Stimulated activated CD8-positive, alpha-beta memory T cell treated with anti-CD3 and anti-CD28 coated beads, Interleukin-4, amount 100 ng/mL, for 1 hour (primary cell): ENCODE results near the gene MXRA5.
"Not testable (repeated sequence)": the region's sequence is repeated elsewhere in the genome, so short reads cannot be mapped to it uniquely, and the experiment has no call there.

Source experiments
- DNase-seq, 2 donors: peaks; one replicate each; pipeline ENCODE4 v3.0.0-alpha.2; 2020; ENCODE audit warnings: low read depth in 2 of 2, low spot score in 1 of 2

Gene MXRA5

DNA sequence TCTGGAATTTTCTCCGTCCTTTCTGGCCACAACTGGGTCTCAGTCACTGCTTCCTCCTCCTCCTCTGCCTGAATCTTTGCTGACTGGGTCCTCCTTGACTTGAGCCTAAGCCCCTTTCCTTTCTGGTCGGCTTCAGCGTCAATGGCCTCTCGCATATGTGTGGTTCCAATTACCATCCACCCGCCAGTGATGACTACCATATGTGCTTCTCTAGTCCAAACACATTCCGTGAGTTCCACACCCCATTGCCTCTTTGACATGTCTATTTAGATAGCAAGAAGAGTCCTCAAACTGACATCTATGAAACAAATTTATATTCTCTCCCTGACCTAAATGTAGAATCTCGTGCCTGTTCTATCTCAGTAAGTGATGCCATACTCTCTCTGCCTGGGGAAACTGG lies 19.8 kb downstream of the MXRA5 start:
- no peak for DNase-seq

GRCh38 chrX:3320471-3321046 lies 25.9 kb downstream of the MXRA5 start:
- DNase-seq, result no peak

- no peak for DNase-seq
Measured at GRCh38 chrX:3317191-3317718, 29.2 kb downstream of the MXRA5 start.

DNA sequence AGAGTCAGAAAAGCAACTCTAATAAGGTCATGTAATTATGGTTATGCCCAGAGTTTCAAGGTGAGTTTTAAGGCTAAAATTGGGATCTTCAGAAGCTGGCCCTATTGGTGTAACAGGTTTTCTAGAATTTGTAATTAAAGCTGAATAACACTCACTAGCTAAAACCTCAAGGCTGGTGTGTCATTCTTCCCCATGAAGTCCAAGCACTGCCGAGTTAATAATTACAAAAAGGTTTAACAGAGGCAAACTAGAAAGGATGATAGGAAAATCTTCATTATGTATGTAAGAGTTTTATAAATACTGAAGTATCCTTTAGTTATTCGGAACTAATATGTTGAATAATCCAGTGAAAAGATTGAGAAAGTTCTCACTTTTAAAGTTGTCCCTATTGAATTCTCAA lies 34.3 kb downstream of the MXRA5 start:
- DNase-seq, result no peak

DNA sequence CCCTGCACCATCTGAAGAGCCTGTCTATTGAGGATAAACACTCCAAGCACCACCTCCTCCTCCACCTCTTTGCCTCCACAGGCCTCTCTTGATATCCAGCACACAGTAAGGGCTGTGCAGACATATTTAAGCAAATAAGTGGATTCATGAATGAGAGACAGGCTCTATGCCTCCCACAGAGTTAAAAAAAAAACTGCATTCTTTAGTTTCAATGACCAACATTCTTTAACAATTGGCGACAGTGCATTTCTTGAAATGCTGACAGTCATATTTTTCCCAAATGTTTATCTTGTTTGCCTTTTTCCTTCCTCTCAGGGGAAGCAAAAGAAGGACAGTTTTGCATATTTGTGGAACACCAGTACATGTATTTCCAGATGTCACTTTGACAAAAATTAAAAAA lies 38.6 kb downstream of the MXRA5 start:
- DNase-seq, result no peak

- DNase-seq, result no peak
Measured at GRCh38 chrX:3299636-3300035, 46.8 kb downstream of the MXRA5 start.

GRCh38 chrX:3295731-3296130 lies 50.7 kb downstream of the MXRA5 start:
- no peak for DNase-seq

GRCh38 chrX:3293251-3293650 lies 53.2 kb downstream of the MXRA5 start:
- DNase-seq, result no peak

GRCh38 chrX:3290561-3290960 lies 55.9 kb downstream of the MXRA5 start:
- no peak for DNase-seq

DNA sequence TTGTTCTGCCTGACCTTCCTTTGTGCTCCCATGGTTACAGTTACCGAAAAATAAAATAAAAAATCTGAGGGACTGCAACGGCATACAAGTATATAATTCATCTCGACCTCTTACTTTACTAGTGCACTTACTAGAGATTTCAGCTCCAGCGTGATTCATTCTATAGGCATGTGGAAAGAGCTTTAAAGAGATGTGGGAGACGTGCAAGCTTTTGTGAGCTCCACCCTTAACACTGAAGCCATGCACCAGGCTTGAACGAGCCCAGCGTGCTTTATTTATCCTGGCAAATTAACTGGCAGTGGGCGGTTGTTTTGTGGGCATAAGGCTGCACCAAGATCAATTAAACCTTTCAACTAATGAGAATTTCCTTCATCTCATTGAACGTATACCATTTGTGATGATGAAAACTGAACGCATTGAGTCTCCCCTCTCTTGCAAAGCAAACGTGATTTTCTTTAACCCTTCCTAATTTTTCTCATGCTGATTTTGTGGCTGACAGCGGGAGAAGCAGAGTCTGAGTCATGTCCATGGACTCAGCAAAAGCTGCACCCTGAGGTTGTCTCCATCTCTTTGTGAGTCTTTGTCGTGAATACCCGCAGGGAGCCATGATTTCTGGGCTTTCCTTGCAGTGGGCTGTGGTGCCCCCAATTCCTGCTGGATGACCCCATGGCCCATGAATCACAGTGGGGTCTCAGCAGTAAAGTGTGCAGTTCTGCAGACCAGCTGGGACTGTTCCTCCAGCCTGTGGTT lies 60.1 kb downstream of the MXRA5 start:
- no peak for DNase-seq

GRCh38 chrX:3280706-3281105 lies 65.7 kb downstream of the MXRA5 start:
- no peak for DNase-seq

GRCh38 chrX:3273668-3274067 lies 72.8 kb downstream of the MXRA5 start:
- DNase-seq, result not testable (repeated sequence)

GRCh38 chrX:3271834-3272186 lies 74.6 kb downstream of the MXRA5 start:
- DNase-seq, result no peak

DNA sequence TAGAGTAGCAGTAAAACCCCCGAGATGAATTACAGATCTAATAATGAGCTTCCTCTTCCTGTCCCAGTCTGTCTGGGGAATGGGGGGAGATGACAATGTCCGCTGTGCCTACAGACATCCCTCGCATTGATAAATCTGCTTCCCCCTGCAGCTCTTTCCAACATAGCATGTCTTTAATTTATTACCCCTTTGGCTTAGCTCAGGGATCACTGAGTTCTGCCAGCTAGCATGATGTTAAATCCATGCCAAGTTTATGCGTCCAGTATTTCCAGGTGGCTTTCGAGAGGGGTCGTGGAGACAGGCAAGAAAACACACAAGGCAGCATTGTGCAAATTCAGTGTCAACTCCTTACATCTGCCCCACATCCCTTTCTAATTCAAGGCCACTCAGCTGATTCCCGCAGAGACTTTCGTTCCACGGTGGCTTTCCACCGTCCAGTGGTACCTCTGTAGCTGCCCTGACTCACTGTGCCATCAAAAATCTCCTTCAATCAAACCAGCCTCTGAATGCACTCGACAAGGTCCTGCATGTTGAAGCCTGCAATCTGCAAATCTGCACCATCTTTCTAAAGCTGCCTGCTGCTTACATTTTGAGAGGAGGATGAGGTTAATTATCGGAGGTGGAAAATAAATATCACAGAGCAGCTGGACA lies 75.1 kb downstream of the MXRA5 start:
- DNase-seq, result no peak

DNA sequence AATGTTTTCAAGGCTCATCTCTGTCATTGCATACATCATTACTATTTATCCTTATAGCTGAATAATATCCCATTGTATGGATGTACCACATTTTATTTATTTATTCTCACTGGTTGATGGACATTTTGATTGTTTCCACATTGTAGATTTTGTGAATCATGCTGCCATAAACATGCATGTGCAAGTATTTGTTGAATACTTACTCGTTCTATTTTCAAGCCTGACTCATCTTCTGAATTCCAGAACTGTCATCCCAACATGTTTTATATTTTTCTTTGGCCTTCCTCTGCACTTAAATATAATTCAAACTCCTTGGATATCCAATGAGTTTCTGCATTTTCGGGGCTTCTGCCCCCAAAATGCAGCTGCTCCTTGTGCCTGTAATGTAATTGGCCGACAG lies 77.6 kb downstream of the MXRA5 start:
- no peak for DNase-seq

- no peak for DNase-seq
Measured at GRCh38 chrX:3263681-3264126, 82.7 kb downstream of the MXRA5 start.

GRCh38 chrX:3262901-3263300 lies 83.6 kb downstream of the MXRA5 start:
- no peak for DNase-seq
